HepG2 (cell line): ENCODE measurements around the gene MRPL2. TPM values are rescaled to one million over a fixed set of nuclear protein-coding genes. Genes with fewer than 3 reads are reported as not detected.

Experiments
- ATF1 ChIP-seq: IDR thresholded peaks from 2 replicates; pipeline ENCODE4 v1.6.1; 2016; ENCODE audit warnings: mild to moderate bottlenecking, control low read depth
- CHD4 ChIP-seq: fragments of 200-600 bp; sonication (generic); IDR thresholded peaks from 2 replicates; pipeline ENCODE4 v1.7.0; 2017; ENCODE audit warnings: mild to moderate bottlenecking, low read length, borderline replicate concordance
- ELF3 ChIP-seq: IDR thresholded peaks from 2 replicates; pipeline ENCODE4 v1.6.1; 2016; ENCODE audit warnings: missing genetic modification reagents, missing compliant biosample characterization
- ELF4 ChIP-seq: sonication (generic); formaldehyde crosslinking; IDR thresholded peaks from 2 replicates; pipeline ENCODE4 v1.5.0; 2020; ENCODE audit warnings: missing genetic modification reagents, mild to moderate bottlenecking, moderate library complexity, borderline replicate concordance
- HDAC2 ChIP-seq: sonication (generic); formaldehyde crosslinking; IDR thresholded peaks from 2 replicates; pipeline ENCODE4 v1.4.0; 2020; ENCODE audit warnings: missing genetic modification reagents
- HOXA3 ChIP-seq: sonication (generic); formaldehyde crosslinking; IDR thresholded peaks from 2 replicates; pipeline ENCODE4 v1.5.0; 2020; ENCODE audit warnings: missing genetic modification reagents
- IRX3 ChIP-seq: sonication (generic); formaldehyde crosslinking; IDR thresholded peaks from 2 replicates; pipeline ENCODE4 v1.8.1; 2023; ENCODE audit warnings: mild to moderate bottlenecking, low read depth, missing genetic modification reagents, borderline replicate concordance
- LCORL ChIP-seq, 2 experiments: fragments of 450-650 bp in 1 of 2; sonication (generic) in 1 of 2; formaldehyde crosslinking in 1 of 2; IDR thresholded peaks; 2 replicates each; pipeline versions ENCODE4 v1.5.0 to v1.6.1; 2017 to 2020; ENCODE audit warnings: antibody characterized with exemption in 1 of 2, missing genetic modification reagents in 1 of 2
- MAF1 ChIP-seq: sonication (generic); formaldehyde crosslinking; IDR thresholded peaks from 2 replicates; pipeline ENCODE4 v1.5.0; 2020; ENCODE audit warnings: missing genetic modification reagents, borderline replicate concordance
- NFKBIZ ChIP-seq: IDR thresholded peaks from 2 replicates; pipeline ENCODE4 v1.6.1; 2018; ENCODE audit warnings: missing genetic modification reagents, missing compliant biosample characterization
- NKX3-1 ChIP-seq: sonication (generic); formaldehyde crosslinking; IDR thresholded peaks from 2 replicates; pipeline ENCODE4 v1.5.0; 2020; ENCODE audit warnings: missing genetic modification reagents
- NR1H2 ChIP-seq: sonication (generic); formaldehyde crosslinking; IDR thresholded peaks from 2 replicates; pipeline ENCODE4 v1.8.1; 2022; ENCODE audit warnings: low read depth, missing genetic modification reagents, borderline replicate concordance
- PHF21A ChIP-seq: sonication (generic); formaldehyde crosslinking; IDR thresholded peaks from 2 replicates; pipeline ENCODE4 v1.5.0; 2020; ENCODE audit warnings: mild to moderate bottlenecking, missing genetic modification reagents
- TBX2 ChIP-seq: sonication (generic); formaldehyde crosslinking; IDR thresholded peaks from 2 replicates; pipeline ENCODE4 v1.5.0; 2020; ENCODE audit warnings: missing genetic modification reagents, mild to moderate bottlenecking, borderline replicate concordance
- THAP7 ChIP-seq: sonication (generic); formaldehyde crosslinking; IDR thresholded peaks from 2 replicates; pipeline ENCODE4 v1.8.1; 2023; ENCODE audit warnings: mild to moderate bottlenecking, missing genetic modification reagents
- TSC22D2 ChIP-seq: sonication (generic); formaldehyde crosslinking; IDR thresholded peaks from 2 replicates; pipeline ENCODE4 v1.5.1; 2020; ENCODE audit warnings: missing genetic modification reagents, mild to moderate bottlenecking, borderline replicate concordance
- YEATS4 ChIP-seq: sonication (generic); formaldehyde crosslinking; IDR thresholded peaks from 2 replicates; pipeline ENCODE4 v1.4.0; 2020; ENCODE audit warnings: missing genetic modification reagents, borderline replicate concordance
- ZNF317 ChIP-seq: sonication (generic); formaldehyde crosslinking; IDR thresholded peaks from 2 replicates; pipeline ENCODE4 v1.5.0; 2020; ENCODE audit warnings: mild to moderate bottlenecking, missing genetic modification reagents
- ZNF562 ChIP-seq: sonication (generic); formaldehyde crosslinking; IDR thresholded peaks from 2 replicates; pipeline ENCODE4 v1.8.0; 2022; ENCODE audit warnings: missing genetic modification reagents, borderline replicate concordance
- ZNF619 ChIP-seq: sonication (generic); formaldehyde crosslinking; IDR thresholded peaks from 2 replicates; pipeline ENCODE4 v1.4.0; 2020; ENCODE audit warnings: mild to moderate bottlenecking, missing genetic modification reagents
- ZSCAN25 ChIP-seq: sonication (generic); formaldehyde crosslinking; IDR thresholded peaks from 2 replicates; pipeline ENCODE4 v1.8.0; 2022; ENCODE audit warnings: mild to moderate bottlenecking, missing genetic modification reagents
- polyA plus RNA-seq, 8 experiments: library from polyadenylated mRNA; depleted of rRNA in 3 of 8; stranded (reverse) in 7 of 8; unstranded in 1 of 8; fragments of >200 nt; fragmentation: Illumina TruSeq in 4 of 8; extraction: Trizol in 4 of 8; gene quantifications; 2 replicates each; pipeline versions ENCODE4 v1.2.1 to v1.2.3, GENCODE V29; 2011 to 2016; ENCODE audit warnings: low read depth in 4 of 8, missing spikeins in 1 of 8, mixed read lengths in 1 of 8; ENCODE audit not compliant: insufficient read depth in 1 of 8
- total RNA-seq, 5 experiments: library from RNA; depleted of rRNA; stranded (reverse); fragments of >200 nt; fragmentation: Illumina TruSeq; extraction: Trizol; gene quantifications; 2 replicates each; pipeline ENCODE4 v1.2.3, GENCODE V29; 2016; ENCODE audit warnings: low read depth in 1 of 5
- TF ChIP-seq, protein P1 (sequence below): sonication (generic); formaldehyde crosslinking; IDR thresholded peaks from 2 replicates; pipeline ENCODE4 v1.8.0; 2022; ENCODE audit warnings: low read depth, missing genetic modification reagents
- TF ChIP-seq, protein P2 (sequence below): sonication (generic); formaldehyde crosslinking; IDR thresholded peaks from 2 replicates; pipeline ENCODE4 v1.4.0; 2020; ENCODE audit warnings: low read depth, missing genetic modification reagents

Gene MRPL2
- total and polyA plus RNA-seq, 2 of the 13 experiments (the other 11 are each of a cell fraction or from before 2014, with no cell fraction given), result 56.8 to 65.6 TPM

GRCh38 chr6:43089874-43090558 is 30.8 kb upstream of the MRPL2 start (continued):
- TF ChIP-seq TBX2 (CRISPR knock-in tag) (peak; percentile 94), NR1H2 (CRISPR knock-in tag) (no peak), ZSCAN25 (CRISPR knock-in tag) (peak; percentile 38; the same call in 1 of the 2 replicates), ZNF317 (CRISPR knock-in tag) (no peak), ELF4 (CRISPR knock-in tag) (peak; percentile 69; the same call in 1 of the 2 replicates), THAP7 (CRISPR knock-in tag) (0 out of 2 replicates have a peak, but pooled peaks have one; percentile 44), CHD4 (no peak; the same call in 1 of the 2 replicates), TSC22D2 (CRISPR knock-in tag) (peak; percentile 22; the same call in 1 of the 2 replicates), ZNF562 (CRISPR knock-in tag) (no peak), HOXA3 (peak; percentile 58; the same call in 1 of the 2 replicates), HDAC2 (CRISPR knock-in tag) (peak; percentile 95), LCORL (IDR thresholded peaks at IDR 0.05) (peak; percentile 97), LCORL (CRISPR knock-in tag; IDR thresholded peaks at IDR 0.05) (peak; percentile 100), NFKBIZ (CRISPR knock-in tag) (peak; percentile 69), YEATS4 (CRISPR knock-in tag) (peak; percentile 67; the same call in 1 of the 2 replicates), ELF3 (CRISPR knock-in tag) (peak; percentile 65; the same call in 1 of the 2 replicates), ZNF619 (CRISPR knock-in tag) (0 out of 2 replicates have a peak, but pooled peaks have one; percentile 51), NKX3-1 (peak; percentile 67; the same call in 1 of the 2 replicates), IRX3 (CRISPR knock-in tag) (no peak), MAF1 (CRISPR knock-in tag) (no peak), ATF1 (CRISPR knock-in tag) (0 out of 2 replicates have a peak, but pooled peaks have one; percentile 39), PHF21A (CRISPR knock-in tag) (peak; percentile 92; the same call in 1 of the 2 replicates)
- TF ChIP-seq, protein P1, sequence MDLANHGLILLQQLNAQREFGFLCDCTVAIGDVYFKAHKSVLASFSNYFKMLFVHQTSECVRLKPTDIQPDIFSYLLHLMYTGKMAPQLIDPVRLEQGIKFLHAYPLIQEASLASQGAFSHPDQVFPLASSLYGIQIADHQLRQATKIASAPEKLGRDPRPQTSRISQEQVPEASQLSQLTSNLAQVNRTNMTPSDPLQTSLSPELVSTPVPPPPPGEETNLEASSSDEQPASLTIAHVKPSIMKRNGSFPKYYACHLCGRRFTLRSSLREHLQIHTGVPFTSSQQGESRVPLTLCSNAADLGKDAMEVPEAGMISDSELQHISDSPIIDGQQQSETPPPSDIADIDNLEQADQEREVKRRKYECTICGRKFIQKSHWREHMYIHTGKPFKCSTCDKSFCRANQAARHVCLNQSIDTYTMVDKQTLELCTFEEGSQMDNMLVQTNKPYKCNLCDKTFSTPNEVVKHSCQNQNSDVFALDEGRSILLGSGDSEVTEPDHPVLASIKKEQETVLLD (CRISPR knock-in tag), result 0 out of 2 replicates have a peak, but pooled peaks have one; percentile 36
- TF ChIP-seq, protein P2, sequence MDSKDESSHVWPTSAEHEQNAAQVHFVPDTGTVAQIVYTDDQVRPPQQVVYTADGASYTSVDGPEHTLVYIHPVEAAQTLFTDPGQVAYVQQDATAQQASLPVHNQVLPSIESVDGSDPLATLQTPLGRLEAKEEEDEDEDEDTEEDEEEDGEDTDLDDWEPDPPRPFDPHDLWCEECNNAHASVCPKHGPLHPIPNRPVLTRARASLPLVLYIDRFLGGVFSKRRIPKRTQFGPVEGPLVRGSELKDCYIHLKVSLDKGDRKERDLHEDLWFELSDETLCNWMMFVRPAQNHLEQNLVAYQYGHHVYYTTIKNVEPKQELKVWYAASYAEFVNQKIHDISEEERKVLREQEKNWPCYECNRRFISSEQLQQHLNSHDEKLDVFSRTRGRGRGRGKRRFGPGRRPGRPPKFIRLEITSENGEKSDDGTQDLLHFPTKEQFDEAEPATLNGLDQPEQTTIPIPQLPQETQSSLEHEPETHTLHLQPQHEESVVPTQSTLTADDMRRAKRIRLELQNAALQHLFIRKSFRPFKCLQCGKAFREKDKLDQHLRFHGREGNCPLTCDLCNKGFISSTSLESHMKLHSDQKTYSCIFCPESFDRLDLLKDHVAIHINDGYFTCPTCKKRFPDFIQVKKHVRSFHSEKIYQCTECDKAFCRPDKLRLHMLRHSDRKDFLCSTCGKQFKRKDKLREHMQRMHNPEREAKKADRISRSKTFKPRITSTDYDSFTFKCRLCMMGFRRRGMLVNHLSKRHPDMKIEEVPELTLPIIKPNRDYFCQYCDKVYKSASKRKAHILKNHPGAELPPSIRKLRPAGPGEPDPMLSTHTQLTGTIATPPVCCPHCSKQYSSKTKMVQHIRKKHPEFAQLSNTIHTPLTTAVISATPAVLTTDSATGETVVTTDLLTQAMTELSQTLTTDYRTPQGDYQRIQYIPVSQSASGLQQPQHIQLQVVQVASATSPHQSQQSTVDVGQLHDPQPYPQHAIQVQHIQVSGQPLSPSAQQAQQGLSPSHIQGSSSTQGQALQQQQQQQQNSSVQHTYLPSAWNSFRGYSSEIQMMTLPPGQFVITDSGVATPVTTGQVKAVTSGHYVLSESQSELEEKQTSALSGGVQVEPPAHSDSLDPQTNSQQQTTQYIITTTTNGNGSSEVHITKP (CRISPR knock-in tag), result peak; percentile 91
